ENCODE results near the gene DDX56. TPM values are rescaled to one million over a fixed set of nuclear protein-coding genes. Genes with fewer than 3 reads are reported as not detected.

DDX56 gene
- total RNA-seq, 1 experiment from 2014 or later = 120 TPM

GRCh38 chr7:44569959-44570358 lies 3.7 kb downstream of the DDX56 start:
- Histone ChIP-seq H3K27ac (ENCODE audit: insufficient read length, low read depth, low read length) (no peak overlapping the region), H3K79me2 (ENCODE audit: insufficient read depth, low read length) (peaks cover 11% of the 10 kb centered on the region; the same call in 1 of the 2 replicates), H3K23ac (ENCODE audit: insufficient read length, low read depth, low read length) (no peak overlapping the region), H4K8ac (replicated peaks; ENCODE audit: insufficient read length, low read depth, low read length) (no peak overlapping the region), H3K9me3 (ENCODE audit: control insufficient read depth, low read depth, low read length) (no peaks in the 10 kb centered on the region), H2BK15ac (ENCODE audit: low read depth, low read length) (no peak overlapping the region), H3K27me3 (ENCODE audit: insufficient read depth, low read length) (no peaks in the 10 kb centered on the region), H3T11ph (ENCODE audit: low read length) (no peak overlapping the region), H3K23me2 (ENCODE audit: insufficient read length, low read depth, low read length, poor library complexity, severe bottlenecking) (peaks cover 9% of the 10 kb centered on the region), H3K4me2 (ENCODE audit: insufficient read depth, insufficient read length, low read length) (no peak overlapping the region), H4K91ac (ENCODE audit: insufficient read length, low read depth, low read length) (no peak overlapping the region), H3K4me1 (ENCODE audit: insufficient read depth, low read length) (no peaks in the 10 kb centered on the region), H3K79me1 (ENCODE audit: insufficient read depth, low read depth, low read length, poor library complexity, severe bottlenecking) (no peaks in the 10 kb centered on the region), H2AFZ (ENCODE audit: low read length) (no peak overlapping the region), H3K18ac (ENCODE audit: insufficient read length, low read depth, low read length) (no peak overlapping the region), H4K5ac (ENCODE audit: insufficient read length, low read depth, low read length) (no peak overlapping the region), H3K14ac (ENCODE audit: insufficient read depth, low read length) (no peak overlapping the region), H3K4ac (ENCODE audit: low read depth, low read length) (no peak overlapping the region), H3K9ac (ENCODE audit: extremely low read depth, insufficient read length, low read length) (no peak overlapping the region), H2BK20ac (ENCODE audit: low read depth, low read length, poor library complexity, severe bottlenecking) (no peak overlapping the region), H3K56ac (ENCODE audit: insufficient read length, low read depth, low read length) (no peak overlapping the region), H4K20me1 (ENCODE audit: control insufficient read depth, insufficient read depth, insufficient read length) (no peaks in the 10 kb centered on the region), H2AK5ac (ENCODE audit: insufficient read length, low read length) (no peak overlapping the region), H2BK120ac (ENCODE audit: low read depth, low read length, poor library complexity, severe bottlenecking) (no peak overlapping the region), H2BK12ac (ENCODE audit: insufficient read length, low read depth, low read length) (no peak overlapping the region), H2BK5ac (ENCODE audit: insufficient read length, low read length) (no peak overlapping the region)
- no peak for DNase-seq
- Mint-ChIP-seq H3K9me3 (no peaks in the 10 kb centered on the region; a peak in 1 of 5 replicates), H3K27ac (no peak overlapping the region), H3K4me3 (no peak overlapping the region), H3K36me3 (ENCODE audit: insufficient read depth in 1 of 3, low read depth in 3 of 3) (peaks cover 66 to 85% (median 77%) of the 10 kb centered on the region in 3 experiments), H3K4me1 (peaks cover 14 to 17% of the 10 kb centered on the region in 2 experiments), H3K27me3 (ENCODE audit: low read depth) (no peaks in the 10 kb centered on the region; the same call in 1 of the 2 replicates)
- TF ChIP-seq CTCF (conservative IDR thresholded peaks at IDR 0.05) = no peak
- no CpG with 5 or more reads among the region's 9 CpGs for WGBS (ENCODE audit: extremely low coverage, insufficient read length, low lambda C conversion rate)
